Activated CD4-positive, alpha-beta memory T cell treated with anti-CD3 and anti-CD28 coated beads for 36 hours (primary cell): ENCODE data around the gene RTP1. TPM values are rescaled to one million over a fixed set of nuclear protein-coding genes. Genes with fewer than 3 reads are reported as not detected.

Experiments
- CTCF ChIA-PET: fragments of 350-600 bp; sonication (Branson Sonifier 250); formaldehyde crosslinking; loops from one replicate; lab custom pipeline; 2021; ENCODE audit warnings: antibody characterized with exemption, inconsistent platforms; lab: Charles Lee
- POLR2A ChIA-PET: fragments of 350-600 bp; sonication (Branson Sonifier 250); formaldehyde crosslinking; loops from one replicate; lab custom pipeline; 2021; ENCODE audit warnings: antibody characterized with exemption; lab: Charles Lee
- DNase-seq: peaks from one replicate; pipeline ENCODE4 v3.0.0-alpha.2; 2020
- H3K27ac Mint-ChIP-seq: one replicate; pipeline ENCODE4 v1.8.0; 2021; ENCODE audit warnings: mixed read lengths
- H3K27me3 Mint-ChIP-seq: one replicate; pipeline ENCODE4 v1.8.0; 2021; ENCODE audit warnings: mixed read lengths
- H3K36me3 Mint-ChIP-seq: one replicate; pipeline ENCODE4 v1.8.0; 2021; ENCODE audit warnings: mixed read lengths
- H3K4me1 Mint-ChIP-seq: one replicate; pipeline ENCODE4 v1.8.0; 2021; ENCODE audit warnings: low read depth, mixed read lengths
- H3K4me3 Mint-ChIP-seq: one replicate; pipeline ENCODE4 v1.8.0; 2021; ENCODE audit warnings: mild to moderate bottlenecking, mixed read lengths
- H3K9me3 Mint-ChIP-seq: one replicate; pipeline ENCODE4 v1.8.0; 2021; ENCODE audit warnings: mixed read lengths
- intact Hi-C: fragments of 100-400 bp; cut with micrococcal nuclease; formaldehyde crosslinking; loops from one replicate; pipeline ENCODE4 v1.15.1; 2023
- total RNA-seq, 2 experiments: library from RNA; stranded (reverse); gene quantifications; one replicate each; pipeline ENCODE4 v1.2.3, GENCODE V29; 2021

The RTP1 gene
- total RNA-seq, 2 experiments from 2014 or later, result not detected

GRCh38 chr3:187243933-187244524 is 46.7 kb downstream of the RTP1 start:
- no peak overlapping the region for H3K27ac Mint-ChIP-seq
- no peaks in the 10 kb centered on the region for H3K27me3 Mint-ChIP-seq
- DNase-seq, result no peak
- no peaks in the 10 kb centered on the region for H3K36me3 Mint-ChIP-seq
- POLR2A ChIA-PET, result interaction anchor here (0.8 kb wide), 1 partner anchor 85 kb away, joined by 3 read pairs; no protein-coding TSS in a partner anchor
- H3K9me3 Mint-ChIP-seq, result peaks cover 6% of the 10 kb centered on the region
- H3K4me1 Mint-ChIP-seq, result peaks cover 7% of the 10 kb centered on the region
- CTCF ChIA-PET, result no interaction called here
- intact Hi-C loops, result no loop called here
- H3K4me3 Mint-ChIP-seq, result no peak overlapping the region

GRCh38 chr3:187247398-187247797 is 50.1 kb downstream of the RTP1 start:
- no peaks in the 10 kb centered on the region for H3K36me3 Mint-ChIP-seq
- ChIA-PET CTCF (no interaction called here), POLR2A (no interaction called here)
- intact Hi-C loops, result no loop called here
- H3K27ac Mint-ChIP-seq, result no peak overlapping the region
- no peak overlapping the region for H3K4me3 Mint-ChIP-seq
- no peaks in the 10 kb centered on the region for H3K9me3 Mint-ChIP-seq
- no peak for DNase-seq
- H3K4me1 Mint-ChIP-seq, result peaks cover 7% of the 10 kb centered on the region
- H3K27me3 Mint-ChIP-seq, result no peaks in the 10 kb centered on the region

Other genes starting within 250 kb of the RTP1 start
- gene RPL39L, start 58.0 kb upstream of the RTP1 start, total RNA-seq, result 10 to 100 TPM; 22.5 to 25.2 TPM
- not detected for gene MASP1, start 94.3 kb downstream of the RTP1 start, total RNA-seq
- 1 to 10 TPM; 1.7 to 2.7 TPM for gene RTP4, start 170.9 kb downstream of the RTP1 start, total RNA-seq